ENCODE measurements around the gene ZNF444. TPM values are rescaled to one million over a fixed set of nuclear protein-coding genes. Genes with fewer than 3 reads are reported as not detected.

Gene ZNF444
- total and polyA plus RNA-seq, 2 of the 8 experiments (the other 6 are each of a cell fraction or from before 2014, with no cell fraction given): 49.5 to 54.5 TPM

DNA sequence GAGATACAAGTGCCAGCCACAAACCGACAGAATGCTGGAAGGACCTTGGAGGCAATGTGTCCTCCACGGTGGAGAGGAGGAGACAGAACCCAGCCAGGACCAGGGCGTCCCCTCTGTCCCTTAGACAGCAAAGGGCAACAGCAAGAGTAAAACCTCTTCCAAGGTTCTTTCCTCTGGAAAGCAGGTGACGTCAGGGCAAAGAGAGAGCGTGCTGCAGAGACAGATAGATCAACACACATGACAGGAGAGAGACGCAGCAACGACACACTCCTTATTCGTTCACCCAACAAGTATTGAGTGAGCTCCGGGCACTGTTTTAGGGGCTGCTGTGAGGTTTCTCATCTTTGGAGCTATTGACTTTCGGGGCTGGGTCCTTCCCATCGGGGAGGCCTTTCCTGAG lies 33.5 kb downstream of the ZNF444 start:
- Histone ChIP-seq H3K18ac (ENCODE audit: extremely low read depth, low read length) (no peak overlapping the region), H3K36me3 (ENCODE audit: control insufficient read depth in 2 of 4, insufficient read depth in 4 of 4, low read length in 3 of 4) (no peaks in the 10 kb centered on the region), H2AK5ac (ENCODE audit: low read depth, low read length) (no peak overlapping the region), H3K23ac (ENCODE audit: insufficient read length) (no peak overlapping the region), H3K79me2 (ENCODE audit: control insufficient read depth in 1 of 2, insufficient read depth in 2 of 2, low read length in 2 of 2) (no peaks in the 10 kb centered on the region), H3K4ac (replicated peaks; ENCODE audit: insufficient read length, low read depth, low read length) (no peak overlapping the region), H3K23me2 (ENCODE audit: low read depth, low read length) (no peaks in the 10 kb centered on the region), H3K14ac (ENCODE audit: insufficient read length) (no peak overlapping the region), H3K4me3 (ENCODE audit: extremely low read depth in 1 of 4, insufficient read depth in 2 of 4, low read depth in 3 of 4, low read length in 4 of 4) (no peak overlapping the region), H3K4me1 (replicated peaks in 1 of 4; ENCODE audit: control insufficient read depth in 3 of 4, insufficient read depth in 4 of 4, low read length in 3 of 4) (peaks cover 0 to 3% (median 0%) of the 10 kb centered on the region in 4 experiments; a peak in 1 of 7 replicates), H3K9me3 (ENCODE audit: insufficient read depth in 2 of 2, low read depth in 1 of 2, low read length in 1 of 2) (no peaks in the 10 kb centered on the region), H2BK12ac (ENCODE audit: low read depth, low read length) (no peak overlapping the region), H3K27ac (ENCODE audit: low read depth, low read length) (no peak overlapping the region), H2BK20ac (ENCODE audit: low read length) (no peak overlapping the region), H4K20me1 (replicated peaks in 1 of 2; ENCODE audit: control insufficient read depth in 1 of 2, insufficient read depth in 2 of 2, low read length in 2 of 2) (no peaks in the 10 kb centered on the region), H2AFZ (ENCODE audit: low read length) (0 out of 2 replicates have a peak overlapping the region, but pooled peaks have one; percentile 7), H2BK5ac (ENCODE audit: low read depth, low read length) (no peak overlapping the region), H4K8ac (ENCODE audit: extremely low read depth, insufficient read depth, low read length) (no peak overlapping the region), H2BK15ac (ENCODE audit: low read length) (no peak overlapping the region), H4K5ac (ENCODE audit: insufficient read length, low read depth, low read length) (no peak overlapping the region), H2BK120ac (replicated peaks; ENCODE audit: low read depth, low read length) (no peak overlapping the region), H3K27me3 (replicated peaks in 1 of 4; ENCODE audit: control insufficient read depth in 3 of 4, extremely low read depth in 1 of 4, insufficient read depth in 3 of 4, low read length in 3 of 4) (no peaks in the 10 kb centered on the region), H3K9ac (replicated peaks in 1 of 4; ENCODE audit: extremely low read depth in 1 of 4, low read depth in 3 of 4, low read length in 3 of 4) (no peak overlapping the region), H3K4me2 (ENCODE audit: insufficient read depth in 1 of 2, low read depth in 2 of 2, low read length in 2 of 2) (no peak overlapping the region), H4K91ac (replicated peaks; ENCODE audit: insufficient read length, low read length) (no peak overlapping the region), H3K56ac (replicated peaks; ENCODE audit: insufficient read length, low read depth, low read length) (no peak overlapping the region), H3K79me1 (ENCODE audit: low read depth, low read length) (no peaks in the 10 kb centered on the region)
- FAIRE-seq: no peak
- DNase-seq (ENCODE audit: low read depth in 1 of 2, low spot score in 2 of 2): no peak
- CTCF ChIA-PET (ENCODE audit: partially characterized antibody): interaction anchor here (1.1 to 13.8 kb wide), 10 partner anchors 10 to 108 kb away, joined by 3 to 137 read pairs (median 6); no protein-coding TSS in a partner anchor
- POLR2A ChIA-PET (ENCODE audit: partially characterized antibody): interaction anchor here (0.6 kb wide), 1 partner anchor 372 kb away, joined by 3 read pairs; no protein-coding TSS in a partner anchor
- WGBS, 2 experiments (ENCODE audit: extremely low coverage in 1 of 2, insufficient coverage in 1 of 2, insufficient read length in 1 of 2, insufficient replicate concordance in 2 of 2, low coverage in 1 of 2, low lambda C conversion rate in 2 of 2, missing lambda C conversion rate in 1 of 2): 86% methylated on average over 11 of the region's 11 CpGs; no CpG with 5 or more reads in 1 of the 2 experiments
- TF ChIP-seq CBX8 (IDR thresholded peaks at IDR 0.05; ENCODE audit: borderline replicate concordance, low read depth, low read length): no peak
- TF ChIP-seq, protein P1, sequence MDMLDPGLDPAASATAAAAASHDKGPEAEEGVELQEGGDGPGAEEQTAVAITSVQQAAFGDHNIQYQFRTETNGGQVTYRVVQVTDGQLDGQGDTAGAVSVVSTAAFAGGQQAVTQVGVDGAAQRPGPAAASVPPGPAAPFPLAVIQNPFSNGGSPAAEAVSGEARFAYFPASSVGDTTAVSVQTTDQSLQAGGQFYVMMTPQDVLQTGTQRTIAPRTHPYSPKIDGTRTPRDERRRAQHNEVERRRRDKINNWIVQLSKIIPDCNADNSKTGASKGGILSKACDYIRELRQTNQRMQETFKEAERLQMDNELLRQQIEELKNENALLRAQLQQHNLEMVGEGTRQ (IDR thresholded peaks at IDR 0.05; ENCODE audit: low read length): no peak
- TF ChIP-seq ASH2L (IDR thresholded peaks at IDR 0.05; ENCODE audit: low read length): no peak
- TF ChIP-seq SP2 (IDR thresholded peaks at IDR 0.05; ENCODE audit: low read length): no peak
- TF ChIP-seq SIX5 (IDR thresholded peaks at IDR 0.05; ENCODE audit: low read depth, low read length): no peak

Data from H1 (cell line).